GM19035 (cell line): ENCODE measurements around the gene OAS3.
"Not testable (repeated sequence)": the region's sequence is repeated elsewhere in the genome, so short reads cannot be mapped to it uniquely, and the experiment has no call there.

Source experiments
- ATAC-seq: cut with Tn5 transposase; IDR thresholded peaks from one replicate; pipeline ENCODE4 v1.9.1; 2021; ENCODE audit not compliant: unreplicated experiment

Gene OAS3

GRCh38 chr12:112926416-112927033, 11.7 kb upstream of the OAS3 start:
- not testable (repeated sequence) for ATAC-seq

- no peak for ATAC-seq
Observed at GRCh38 chr12:112927475-112927874, 10.8 kb upstream of the OAS3 start.

- ATAC-seq, result no peak
Observed at GRCh38 chr12:112927925-112928324, 10.3 kb upstream of the OAS3 start.

GRCh38 chr12:112928978-112929377, 9.3 kb upstream of the OAS3 start:
- ATAC-seq, result no peak

GRCh38 chr12:112929715-112930114, 8.6 kb upstream of the OAS3 start:
- no peak for ATAC-seq

- ATAC-seq, result no peak
Observed at GRCh38 chr12:112930350-112930749, 7.9 kb upstream of the OAS3 start.

GRCh38 chr12:112932485-112933128, 5.7 kb upstream of the OAS3 start:
- ATAC-seq, result no peak

GRCh38 chr12:112933129-112933505, 5.2 kb upstream of the OAS3 start:
- no peak for ATAC-seq

- ATAC-seq, result no peak
Observed at GRCh38 chr12:112936264-112936663, 2.0 kb upstream of the OAS3 start.

GRCh38 chr12:112936927-112937326, 1.3 kb upstream of the OAS3 start:
- no peak for ATAC-seq

GRCh38 chr12:112938751-112939150, 477 bp downstream of the OAS3 start:
- no peak for ATAC-seq

- ATAC-seq, result peak; percentile 61
Observed at GRCh38 chr12:112939761-112940381, 1.6 kb downstream of the OAS3 start.

GRCh38 chr12:112941528-112942335, 3.5 kb downstream of the OAS3 start:
- no peak for ATAC-seq

- ATAC-seq, result no peak
Observed at GRCh38 chr12:112942572-112942971, 4.3 kb downstream of the OAS3 start.

GRCh38 chr12:112944024-112944690, 5.9 kb downstream of the OAS3 start:
- ATAC-seq, result no peak

GRCh38 chr12:112945515-112945914, 7.2 kb downstream of the OAS3 start:
- ATAC-seq, result no peak

GRCh38 chr12:112946236-112947000, 8.1 kb downstream of the OAS3 start:
- ATAC-seq, result no peak

- ATAC-seq, result no peak
Observed at GRCh38 chr12:112947314-112947713, 9.0 kb downstream of the OAS3 start.

- no peak for ATAC-seq
Observed at GRCh38 chr12:112947761-112948160, 9.5 kb downstream of the OAS3 start.

- ATAC-seq, result no peak
Observed at GRCh38 chr12:112948806-112949205, 10.5 kb downstream of the OAS3 start.
